K562 (cell line): ENCODE data around the gene C21orf58. TPM values are rescaled to one million over a fixed set of nuclear protein-coding genes. Genes with fewer than 3 reads are reported as not detected.

Experiments used
- BMI1 ChIP-seq: fragments of 150-350 bp; IDR thresholded peaks from 2 replicates; pipeline ENCODE4 v1.6.1; 2014; ENCODE audit warnings: low read length
- E2F3 ChIP-seq: fragments of 250-450 bp; sonication (Bioruptor Pico); IDR thresholded peaks from 2 replicates; pipeline ENCODE4 v1.4.0; 2020; ENCODE audit warnings: mild to moderate bottlenecking
- ETS2 ChIP-seq: IDR thresholded peaks from 2 replicates; pipeline ENCODE4 v1.6.1; 2016; ENCODE audit warnings: borderline replicate concordance, missing genetic modification characterization, mild to moderate bottlenecking, moderate library complexity, missing compliant biosample characterization; ENCODE audit not compliant: poor library complexity, severe bottlenecking
- FOXA3 ChIP-seq, 2 experiments: fragments of 450-650 bp in 1 of 2; sonication (generic) in 1 of 2; formaldehyde crosslinking; IDR thresholded peaks in 1 of 2; conservative IDR thresholded peaks in 1 of 2; 2 replicates each; pipeline versions ENCODE4 v1.4.0 to v1.8.0; 2020 to 2022; ENCODE audit warnings: mild to moderate bottlenecking in 2 of 2, missing genetic modification reagents in 1 of 2
- HIVEP1 ChIP-seq: fragments of 250-450 bp; sonication (Bioruptor Pico); IDR thresholded peaks from 2 replicates; pipeline ENCODE4 v1.4.0; 2020; ENCODE audit warnings: mild to moderate bottlenecking
- JUN ChIP-seq, 2 experiments: sonication (generic) in 1 of 2; formaldehyde crosslinking in 1 of 2; IDR thresholded peaks; 2 replicates each; pipeline versions ENCODE4 v1.6.1 to v1.8.0; 2012 to 2022; ENCODE audit warnings: borderline replicate concordance in 2 of 2, mild to moderate bottlenecking in 2 of 2, improper control_type of control experiment in 1 of 2, low read depth in 1 of 2, low read length in 1 of 2, missing genetic modification reagents in 1 of 2
- MTA3 ChIP-seq: fragments of 450-650 bp; formaldehyde crosslinking; IDR thresholded peaks from 2 replicates; pipeline ENCODE4 v1.6.1; 2017; ENCODE audit warnings: mild to moderate bottlenecking, borderline replicate concordance
- MYBL2 ChIP-seq, 2 experiments: fragments of 450-650 bp in 1 of 2; sonication (generic) in 1 of 2; formaldehyde crosslinking in 1 of 2; IDR thresholded peaks; 2 replicates each; pipeline versions ENCODE4 v1.6.1 to v1.8.1; 2017 to 2022; ENCODE audit warnings: borderline replicate concordance in 1 of 2, inconsistent platforms in 1 of 2, low read depth in 1 of 2, mild to moderate bottlenecking in 1 of 2, missing genetic modification reagents in 1 of 2, moderate library complexity in 1 of 2
- NR2C2 ChIP-seq, 2 experiments: fragments of 200-800 bp in 1 of 2; sonication (Bioruptor generic) in 1 of 2; sonication (generic) in 1 of 2; formaldehyde crosslinking in 1 of 2; IDR thresholded peaks; 2 replicates each; pipeline versions ENCODE4 v1.6.1 to v1.8.0; 2016 to 2022; ENCODE audit warnings: mild to moderate bottlenecking in 1 of 2, missing compliant biosample characterization in 1 of 2, missing genetic modification characterization in 1 of 2, missing genetic modification reagents in 1 of 2
- PPARD ChIP-seq: fragments of 250-450 bp; sonication (Bioruptor Pico); IDR thresholded peaks from 2 replicates; pipeline ENCODE4 v1.8.0; 2022; ENCODE audit warnings: inconsistent platforms, mild to moderate bottlenecking, moderate library complexity
- PRMT5 ChIP-seq: sonication (generic); formaldehyde crosslinking; IDR thresholded peaks from 2 replicates; pipeline ENCODE4 v1.5.0; 2020; ENCODE audit warnings: missing genetic modification reagents
- SMAD4 ChIP-seq: fragments of 250-450 bp; sonication (Bioruptor Pico); conservative IDR thresholded peaks from 2 replicates; pipeline ENCODE4 v1.8.0; 2021; ENCODE audit warnings: inconsistent platforms, mild to moderate bottlenecking, moderate library complexity
- SMARCA4 ChIP-seq: fragments of 450-650 bp; IDR thresholded peaks from 2 replicates; pipeline ENCODE4 v1.6.1; 2016
- SP1 ChIP-seq: sonication (generic); formaldehyde crosslinking; IDR thresholded peaks from 2 replicates; pipeline ENCODE4 v1.8.1; 2022; ENCODE audit warnings: mild to moderate bottlenecking, missing genetic modification reagents
- TAF7 ChIP-seq: fragments of 450-650 bp; IDR thresholded peaks from 2 replicates; pipeline ENCODE4 v1.6.1; 2016; ENCODE audit warnings: missing genetic modification characterization, missing compliant biosample characterization
- ZNF444 ChIP-seq: fragments of 250-450 bp; sonication (Bioruptor Pico); IDR thresholded peaks from 2 replicates; pipeline ENCODE4 v1.4.0; 2020; ENCODE audit warnings: mild to moderate bottlenecking, moderate library complexity
- ZNF830 ChIP-seq: fragments of 250-450 bp; sonication (Bioruptor Pico); IDR thresholded peaks from 2 replicates; pipeline ENCODE4 v1.5.0; 2021; ENCODE audit warnings: mild to moderate bottlenecking
- polyA plus RNA-seq, 8 experiments: library from polyadenylated mRNA; depleted of rRNA in 4 of 8; stranded (reverse) in 5 of 8; unstranded in 3 of 8; fragments of >200 nt; fragmentation: Nextera tagmentation in 2 of 8; fragmentation: Illumina TruSeq in 1 of 8; extraction: Ambion mirVana in 2 of 8; extraction: Trizol in 1 of 8; gene quantifications; 2 replicates each; pipeline versions ENCODE4 v1.2.1 to v1.2.3, GENCODE V29; 2011 to 2014; ENCODE audit warnings: inconsistent platforms in 1 of 8, missing spikeins in 1 of 8
- total RNA-seq, 7 experiments: library from RNA; depleted of rRNA in 6 of 7; stranded (reverse); fragments of >200 nt in 6 of 7; fragmentation: Illumina TruSeq in 2 of 7; extraction: Trizol in 2 of 7; gene quantifications; 2 replicates each; pipeline versions ENCODE4 v1.2.1 to v1.2.3, GENCODE V29; 2011 to 2021; ENCODE audit warnings: low replicate concordance in 1 of 7
- TF ChIP-seq, protein P1 (sequence below): sonication (generic); formaldehyde crosslinking; IDR thresholded peaks from 2 replicates; pipeline ENCODE4 v1.8.0; 2023; ENCODE audit warnings: mild to moderate bottlenecking, missing genetic modification reagents

Gene C21orf58
- total and polyA plus RNA-seq, 9 of the 15 experiments (the other 6 are each of a cell fraction or from before 2014, with no cell fraction given) = 1.2 to 30.5 (median 12.4) TPM

DNA sequence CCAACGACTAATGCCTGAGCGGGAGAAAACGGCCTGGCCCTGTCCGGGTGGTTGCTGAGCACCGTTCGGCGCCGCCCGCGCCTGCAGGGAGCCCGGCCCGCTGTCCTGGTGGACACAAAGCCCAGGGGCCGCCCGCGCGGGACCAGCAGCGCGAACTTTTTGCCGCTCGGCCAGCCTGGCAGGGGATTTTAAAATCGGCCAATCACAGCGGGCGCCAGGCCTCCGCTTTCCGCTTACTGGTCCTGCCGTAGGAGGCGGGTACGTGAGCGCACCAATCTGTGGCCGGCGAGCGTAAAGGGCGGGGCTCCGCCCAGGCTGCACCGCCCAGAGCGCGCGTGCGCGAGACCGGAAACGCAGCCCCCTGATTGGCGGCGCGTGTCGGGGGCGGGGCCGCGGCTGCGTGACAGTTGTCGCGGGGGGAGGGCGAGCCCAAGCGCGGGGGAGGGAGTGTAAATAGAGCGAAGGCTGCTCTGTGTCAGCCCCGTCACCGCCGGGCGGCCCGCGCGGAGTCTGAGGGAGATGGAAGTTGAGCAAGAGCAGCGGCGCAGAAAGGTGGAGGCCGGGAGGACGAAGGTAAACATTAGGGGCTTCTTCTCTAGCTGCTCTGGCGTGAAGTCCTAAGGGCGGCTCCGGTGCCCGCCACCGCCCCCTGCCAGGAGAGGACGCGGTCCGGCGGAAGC is at the start of gene C21orf58, which contains the start of gene PCNT (continued):
- TF ChIP-seq, protein P1, sequence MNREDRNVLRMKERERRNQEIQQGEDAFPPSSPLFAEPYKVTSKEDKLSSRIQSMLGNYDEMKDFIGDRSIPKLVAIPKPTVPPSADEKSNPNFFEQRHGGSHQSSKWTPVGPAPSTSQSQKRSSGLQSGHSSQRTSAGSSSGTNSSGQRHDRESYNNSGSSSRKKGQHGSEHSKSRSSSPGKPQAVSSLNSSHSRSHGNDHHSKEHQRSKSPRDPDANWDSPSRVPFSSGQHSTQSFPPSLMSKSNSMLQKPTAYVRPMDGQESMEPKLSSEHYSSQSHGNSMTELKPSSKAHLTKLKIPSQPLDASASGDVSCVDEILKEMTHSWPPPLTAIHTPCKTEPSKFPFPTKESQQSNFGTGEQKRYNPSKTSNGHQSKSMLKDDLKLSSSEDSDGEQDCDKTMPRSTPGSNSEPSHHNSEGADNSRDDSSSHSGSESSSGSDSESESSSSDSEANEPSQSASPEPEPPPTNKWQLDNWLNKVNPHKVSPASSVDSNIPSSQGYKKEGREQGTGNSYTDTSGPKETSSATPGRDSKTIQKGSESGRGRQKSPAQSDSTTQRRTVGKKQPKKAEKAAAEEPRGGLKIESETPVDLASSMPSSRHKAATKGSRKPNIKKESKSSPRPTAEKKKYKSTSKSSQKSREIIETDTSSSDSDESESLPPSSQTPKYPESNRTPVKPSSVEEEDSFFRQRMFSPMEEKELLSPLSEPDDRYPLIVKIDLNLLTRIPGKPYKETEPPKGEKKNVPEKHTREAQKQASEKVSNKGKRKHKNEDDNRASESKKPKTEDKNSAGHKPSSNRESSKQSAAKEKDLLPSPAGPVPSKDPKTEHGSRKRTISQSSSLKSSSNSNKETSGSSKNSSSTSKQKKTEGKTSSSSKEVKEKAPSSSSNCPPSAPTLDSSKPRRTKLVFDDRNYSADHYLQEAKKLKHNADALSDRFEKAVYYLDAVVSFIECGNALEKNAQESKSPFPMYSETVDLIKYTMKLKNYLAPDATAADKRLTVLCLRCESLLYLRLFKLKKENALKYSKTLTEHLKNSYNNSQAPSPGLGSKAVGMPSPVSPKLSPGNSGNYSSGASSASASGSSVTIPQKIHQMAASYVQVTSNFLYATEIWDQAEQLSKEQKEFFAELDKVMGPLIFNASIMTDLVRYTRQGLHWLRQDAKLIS (CRISPR knock-in tag) = peak; percentile 87
- TF ChIP-seq MYBL2 (IDR thresholded peaks at IDR 0.05; ENCODE audit: low read depth) (peak; percentile 98), MYBL2 (CRISPR knock-in tag; IDR thresholded peaks at IDR 0.05; ENCODE audit: borderline replicate concordance) (no peak; the same call in 1 of the 2 replicates), ETS2 (tag) (no peak), SMARCA4 (peak; percentile 34), SP1 (peak; percentile 97), ZNF830 (peak; percentile 95; the same call in 1 of the 2 replicates), FOXA3 (CRISPR knock-in tag; conservative IDR thresholded peaks at IDR 0.05 in 1 of 2, IDR thresholded peaks at IDR 0.05 in 1 of 2) (peak; percentile 96 to 99), HIVEP1 (CRISPR knock-in tag) (no peak), ZNF444 (CRISPR knock-in tag) (peak; percentile 84), MTA3 (peak; percentile 63; the same call in 1 of the 2 replicates), TAF7 (tag) (peak; percentile 98), E2F3 (CRISPR knock-in tag) (peak; percentile 96), SMAD4 (CRISPR knock-in tag) (peak; percentile 83), BMI1 (no peak), NR2C2 (CRISPR knock-in tag; IDR thresholded peaks at IDR 0.05) (peak; percentile 51; the same call in 1 of the 2 replicates), NR2C2 (tag; IDR thresholded peaks at IDR 0.05) (no peak), PRMT5 (CRISPR knock-in tag) (0 out of 2 replicates have a peak, but pooled peaks have one; percentile 32), PPARD (CRISPR knock-in tag) (no peak), JUN (IDR thresholded peaks at IDR 0.05; ENCODE audit: borderline replicate concordance, low read depth, low read length) (peak; percentile 6; the same call in 1 of the 2 replicates), JUN (CRISPR knock-in tag; IDR thresholded peaks at IDR 0.05; ENCODE audit: borderline replicate concordance) (0 out of 2 replicates have a peak, but pooled peaks have one; percentile 56)
